ENCODE results near the gene PPFIBP2. TPM values are rescaled to one million over a fixed set of nuclear protein-coding genes. Genes with fewer than 3 reads are reported as not detected.
A peak's percentile ranks its signal among the peaks of the same experiment; 100 is the strongest.

Gene PPFIBP2
- total RNA-seq = 10 to 100 TPM; 10.6 to 63.9 (median 36.7) TPM

- Histone ChIP-seq H3K27ac (peak within 1 kb of the TSS; percentile 86 to 93 (median 89)), H3K36me3 (no peaks in the 10 kb centered on the region), H3K27me3 (peaks cover 0 to 5% (median 0%) of the 10 kb centered on the region in 4 donors), H3K9me3 (no peaks in the 10 kb centered on the region), H3K4me1 (peaks cover 20 to 35% (median 29%) of the 10 kb centered on the region in 4 donors), H3K4me3 (peak within 1 kb of the TSS; percentile 53 to 87 (median 72))
- WGBS, 2 donors = 0% methylated on average over 2 to 52 of the region's 79 CpGs
- DNase-seq (peak; percentile 85 to 98), ATAC-seq (ENCODE audit: low FRiP score in 2 of 2) (peak; percentile 94 to 96)
- no peak for TF ChIP-seq EP300 (IDR thresholded peaks at IDR 0.05)
- peak in 1 of 2 donors; percentile 37 for TF ChIP-seq POLR2AphosphoS5 (IDR thresholded peaks at IDR 0.05)
- TF ChIP-seq POLR2A (IDR thresholded peaks at IDR 0.05) = peak in 2 of 4 donors; percentile 39 to 68
- peak; percentile 29 to 76 (median 66) for TF ChIP-seq CTCF (IDR thresholded peaks at IDR 0.05)
Observed at GRCh38 chr11:7513234-7514098, at the start of gene PPFIBP2. Gene PPFIBP2 (plus strand): TSS chr11:7513999. CDS start chr11:7549476, 35,477 bp downstream.

- Histone ChIP-seq H3K27me3 (no peaks in the 10 kb centered on the region), H3K9me3 (no peaks in the 10 kb centered on the region), H3K27ac (no peak overlapping the region), H3K4me1 (no peaks in the 10 kb centered on the region), H3K4me3 (no peak overlapping the region), H3K36me3 (no peaks in the 10 kb centered on the region)
- ATAC-seq (ENCODE audit: low FRiP score in 2 of 2) (no peak), DNase-seq (no peak)
- TF ChIP-seq EP300 (IDR thresholded peaks at IDR 0.05) = no peak
- no peak for TF ChIP-seq POLR2A (IDR thresholded peaks at IDR 0.05)
- no peak for TF ChIP-seq POLR2AphosphoS5 (IDR thresholded peaks at IDR 0.05)
- no peak for TF ChIP-seq CTCF (IDR thresholded peaks at IDR 0.05)
- 68 to 87% methylated on average over 2 of the region's 2 CpGs for WGBS, 2 donors
Observed at GRCh38 chr11:7467652-7468051, 46.1 kb upstream of the PPFIBP2 start.

- WGBS, 2 donors = 78 to 85% methylated on average over 5 of the region's 5 CpGs
- ATAC-seq (ENCODE audit: low FRiP score in 2 of 2) = no peak
- no peaks in the 10 kb centered on the region for H3K27me3 ChIP-seq
- no peak overlapping the region for H3K27ac ChIP-seq
- no peaks in the 10 kb centered on the region for H3K36me3 ChIP-seq
- no peak for DNase-seq
- no peaks in the 10 kb centered on the region for H3K9me3 ChIP-seq
- H3K4me3 ChIP-seq = no peak overlapping the region
- H3K4me1 ChIP-seq = no peaks in the 10 kb centered on the region
- TF ChIP-seq CTCF (IDR thresholded peaks at IDR 0.05) (no peak), POLR2AphosphoS5 (IDR thresholded peaks at IDR 0.05) (no peak), EP300 (IDR thresholded peaks at IDR 0.05) (no peak), POLR2A (IDR thresholded peaks at IDR 0.05) (no peak)
Observed at GRCh38 chr11:7469351-7469865, 44.4 kb upstream of the PPFIBP2 start.

GRCh38 chr11:7471071-7471470 is 42.7 kb upstream of the PPFIBP2 start:
- Histone ChIP-seq H3K4me1 (no peaks in the 10 kb centered on the region), H3K27me3 (no peaks in the 10 kb centered on the region), H3K27ac (no peak overlapping the region), H3K9me3 (no peaks in the 10 kb centered on the region), H3K4me3 (no peak overlapping the region), H3K36me3 (no peaks in the 10 kb centered on the region)
- no peak for TF ChIP-seq EP300 (IDR thresholded peaks at IDR 0.05)
- no peak for TF ChIP-seq CTCF (IDR thresholded peaks at IDR 0.05)
- TF ChIP-seq POLR2AphosphoS5 (IDR thresholded peaks at IDR 0.05) = no peak
- TF ChIP-seq POLR2A (IDR thresholded peaks at IDR 0.05) = no peak
- DNase-seq (no peak), ATAC-seq (ENCODE audit: low FRiP score in 2 of 2) (no peak)
- 89 to 95% methylated on average over 7 of the region's 7 CpGs for WGBS, 2 donors
